Glutamatergic neuron (in vitro differentiated cells): Measurements from ENCODE around the gene LY6G5B. TPM values are rescaled to one million over a fixed set of nuclear protein-coding genes. Genes with fewer than 3 reads are reported as not detected.

Experiments used
- DNase-seq: peaks from one replicate; pipeline ENCODE4 v3.0.0; 2022
- H3K27ac Mint-ChIP-seq: one replicate; pipeline ENCODE4 v1.8.0; 2020; ENCODE audit warnings: mild to moderate bottlenecking, mixed read lengths, inconsistent platforms; ENCODE audit not compliant: unreplicated experiment
- H3K27me3 Mint-ChIP-seq: one replicate; pipeline ENCODE4 v1.8.0; 2020; ENCODE audit warnings: mild to moderate bottlenecking, moderate library complexity, mixed read lengths, inconsistent platforms; ENCODE audit not compliant: unreplicated experiment
- H3K36me3 Mint-ChIP-seq: one replicate; pipeline ENCODE4 v1.8.0; 2020; ENCODE audit warnings: mild to moderate bottlenecking, mixed read lengths, inconsistent platforms; ENCODE audit not compliant: unreplicated experiment
- H3K4me1 Mint-ChIP-seq: one replicate; pipeline ENCODE4 v1.8.0; 2020; ENCODE audit warnings: mild to moderate bottlenecking, low read depth, mixed read lengths, inconsistent platforms; ENCODE audit not compliant: unreplicated experiment
- H3K4me3 Mint-ChIP-seq: one replicate; pipeline ENCODE4 v1.8.0; 2020; ENCODE audit warnings: mild to moderate bottlenecking, mixed read lengths, inconsistent platforms; ENCODE audit not compliant: unreplicated experiment
- H3K9me3 Mint-ChIP-seq: one replicate; pipeline ENCODE4 v1.8.0; 2020; ENCODE audit warnings: mild to moderate bottlenecking, moderate library complexity, mixed read lengths, inconsistent platforms; ENCODE audit not compliant: unreplicated experiment
- total RNA-seq: library from RNA; stranded (reverse); fragmentation: NEBNext Ultra II Directional; extraction: Animal tissue kit (Norgen Biotek cat#: 25700); gene quantifications from one replicate; pipeline ENCODE4 v1.2.1, GENCODE V29; 2021; ENCODE audit not compliant: unreplicated experiment
- TF ChIP-seq, protein P1 (sequence below): fragments of 200-600 bp; sonication (generic); IDR thresholded peaks from one replicate; pipeline ENCODE4 v1.5.0; 2021; ENCODE audit not compliant: partially characterized antibody, unreplicated experiment

LY6G5B gene
- total RNA-seq, 1 donor from 2014 or later = 43.1 TPM

DNA sequence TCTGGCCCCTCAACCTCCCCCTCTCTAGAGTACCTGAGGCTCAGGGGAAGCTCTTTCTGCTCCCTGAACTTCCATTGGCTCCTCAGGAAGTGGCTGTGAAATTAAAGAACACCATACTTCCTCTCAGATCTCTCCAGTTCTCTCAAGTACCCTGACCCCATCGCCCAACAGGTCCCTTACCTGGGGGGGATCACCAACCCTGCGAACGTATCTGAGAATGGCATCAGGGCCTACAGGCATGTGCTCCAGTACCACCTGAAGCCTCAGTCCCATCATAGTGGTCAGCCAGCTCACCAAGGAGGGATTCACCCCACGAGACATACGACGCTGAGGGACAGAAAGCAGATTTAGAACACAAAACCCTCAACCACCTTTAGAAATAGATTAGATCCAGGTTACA is 29.2 kb upstream of the LY6G5B start:
- no peaks in the 10 kb centered on the region for H3K36me3 Mint-ChIP-seq

DNA sequence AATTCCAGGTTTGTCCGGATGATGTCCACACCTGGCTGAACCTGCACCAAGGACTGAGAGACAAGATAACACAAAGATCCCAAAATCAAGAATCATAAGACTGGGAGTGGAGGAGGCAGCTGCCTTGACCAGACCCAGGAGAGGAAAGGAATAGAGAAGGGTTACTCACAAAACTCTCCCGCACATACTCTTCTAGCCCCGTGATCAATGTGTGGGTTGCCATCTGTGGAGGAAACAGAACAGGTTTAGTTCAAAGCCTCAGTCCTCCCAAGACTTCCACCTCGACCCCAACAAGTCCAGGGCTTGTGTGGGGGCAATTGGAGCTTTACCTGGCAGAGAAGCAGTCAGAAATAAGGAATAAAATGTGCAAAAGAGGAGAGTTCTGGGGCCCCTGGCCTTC is 28.4 kb upstream of the LY6G5B start:
- Mint-ChIP-seq H3K36me3 (no peaks in the 10 kb centered on the region), H3K27me3 (peaks cover 6% of the 10 kb centered on the region)

More for the DNA sequence above, 29.2 kb upstream of the LY6G5B start:
- peak overlapping the region; percentile 16 for H3K4me3 Mint-ChIP-seq
- no peak for DNase-seq
- TF ChIP-seq, protein P1, sequence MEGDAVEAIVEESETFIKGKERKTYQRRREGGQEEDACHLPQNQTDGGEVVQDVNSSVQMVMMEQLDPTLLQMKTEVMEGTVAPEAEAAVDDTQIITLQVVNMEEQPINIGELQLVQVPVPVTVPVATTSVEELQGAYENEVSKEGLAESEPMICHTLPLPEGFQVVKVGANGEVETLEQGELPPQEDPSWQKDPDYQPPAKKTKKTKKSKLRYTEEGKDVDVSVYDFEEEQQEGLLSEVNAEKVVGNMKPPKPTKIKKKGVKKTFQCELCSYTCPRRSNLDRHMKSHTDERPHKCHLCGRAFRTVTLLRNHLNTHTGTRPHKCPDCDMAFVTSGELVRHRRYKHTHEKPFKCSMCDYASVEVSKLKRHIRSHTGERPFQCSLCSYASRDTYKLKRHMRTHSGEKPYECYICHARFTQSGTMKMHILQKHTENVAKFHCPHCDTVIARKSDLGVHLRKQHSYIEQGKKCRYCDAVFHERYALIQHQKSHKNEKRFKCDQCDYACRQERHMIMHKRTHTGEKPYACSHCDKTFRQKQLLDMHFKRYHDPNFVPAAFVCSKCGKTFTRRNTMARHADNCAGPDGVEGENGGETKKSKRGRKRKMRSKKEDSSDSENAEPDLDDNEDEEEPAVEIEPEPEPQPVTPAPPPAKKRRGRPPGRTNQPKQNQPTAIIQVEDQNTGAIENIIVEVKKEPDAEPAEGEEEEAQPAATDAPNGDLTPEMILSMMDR = no peak
- H3K27ac Mint-ChIP-seq = no peak overlapping the region
- peaks cover 7% of the 10 kb centered on the region for H3K9me3 Mint-ChIP-seq
- H3K4me1 Mint-ChIP-seq = no peaks in the 10 kb centered on the region
- H3K27me3 Mint-ChIP-seq = peaks cover 9% of the 10 kb centered on the region

DNA sequence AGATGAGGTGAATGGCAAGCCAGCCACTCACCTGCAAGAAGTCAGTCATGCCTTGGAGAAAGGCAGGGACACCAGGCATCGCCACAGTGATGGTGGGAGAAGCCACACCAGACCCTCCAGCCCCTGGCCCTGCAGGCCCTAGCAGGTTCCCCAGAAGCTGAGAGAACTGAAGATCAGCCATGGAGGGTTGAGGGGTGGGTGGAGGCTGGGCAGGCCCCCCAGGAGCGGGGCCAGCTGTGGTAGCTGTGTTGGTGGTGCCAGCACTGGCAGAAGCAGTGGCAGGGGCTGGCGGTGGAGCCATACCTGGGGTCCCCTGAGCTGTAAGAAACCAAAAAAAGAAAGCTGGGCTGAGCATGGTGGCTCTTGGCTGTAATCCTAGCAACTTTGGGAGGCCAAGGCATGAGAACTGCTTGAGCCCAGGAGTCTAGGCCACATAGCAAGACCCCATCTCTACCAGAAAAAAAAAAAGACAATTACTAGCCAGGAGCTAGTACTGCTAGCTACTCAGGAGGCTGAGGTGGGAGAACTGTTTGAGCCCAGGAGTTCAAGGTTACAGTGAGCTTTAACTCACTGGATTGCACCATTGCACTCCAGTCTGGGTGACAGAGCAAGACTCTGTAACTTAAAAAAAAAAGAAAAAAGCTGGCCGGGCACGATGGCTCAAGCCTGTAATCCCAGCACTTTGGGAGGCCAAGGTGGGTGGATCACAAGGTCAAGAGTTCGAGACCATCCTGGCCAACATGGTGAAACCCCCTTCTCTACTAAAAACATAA is 26.8 kb upstream of the LY6G5B start:
- no peak for DNase-seq
- TF ChIP-seq, protein P1 = no peak
- Mint-ChIP-seq H3K36me3 (no peaks in the 10 kb centered on the region), H3K9me3 (peaks cover 6% of the 10 kb centered on the region), H3K4me3 (no peak overlapping the region), H3K27me3 (peaks cover 3% of the 10 kb centered on the region), H3K27ac (no peak overlapping the region), H3K4me1 (no peaks in the 10 kb centered on the region)

More for the DNA sequence above, 28.4 kb upstream of the LY6G5B start:
- Mint-ChIP-seq H3K4me3 (no peak overlapping the region), H3K4me1 (no peaks in the 10 kb centered on the region), H3K9me3 (peaks cover 7% of the 10 kb centered on the region), H3K27ac (no peak overlapping the region)
- no peak for DNase-seq
- TF ChIP-seq, protein P1 = no peak

DNA sequence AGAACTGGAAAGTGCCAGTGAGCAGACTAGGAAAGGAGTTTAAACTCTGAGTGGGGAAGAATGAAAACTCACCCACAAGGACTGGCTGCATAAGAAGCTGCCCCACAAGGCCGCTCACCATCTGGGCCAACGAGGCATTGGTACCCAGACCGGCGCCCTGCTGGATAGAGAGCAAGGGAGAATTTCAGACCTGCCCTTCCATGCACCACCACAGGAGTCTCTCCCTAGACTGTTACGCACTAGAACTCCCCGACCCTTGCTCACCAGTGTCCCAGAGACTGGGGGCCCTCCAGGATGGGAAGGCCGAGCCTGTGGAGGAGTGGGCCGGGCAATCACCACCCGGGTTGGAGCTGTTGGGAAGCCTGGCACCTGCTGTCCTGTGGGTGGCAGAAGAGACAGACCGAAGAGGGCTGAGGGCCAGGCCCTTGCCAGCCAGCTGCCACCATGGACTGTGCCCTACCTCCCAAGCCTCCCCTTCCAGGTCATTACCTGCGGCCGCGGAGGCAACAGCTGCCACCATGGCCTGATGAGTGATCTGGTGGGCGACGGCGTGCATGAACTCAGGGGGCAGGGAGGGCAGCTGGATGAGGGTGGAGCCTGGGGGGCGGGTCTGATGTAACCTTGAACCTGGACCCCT is 25.8 kb upstream of the LY6G5B start:
- TF ChIP-seq, protein P1 = no peak
- Mint-ChIP-seq H3K27me3 (peaks cover 3% of the 10 kb centered on the region), H3K9me3 (peaks cover 8% of the 10 kb centered on the region), H3K4me3 (no peak overlapping the region), H3K4me1 (peaks cover 1% of the 10 kb centered on the region), H3K36me3 (no peaks in the 10 kb centered on the region), H3K27ac (no peak overlapping the region)
- DNase-seq = no peak

DNA sequence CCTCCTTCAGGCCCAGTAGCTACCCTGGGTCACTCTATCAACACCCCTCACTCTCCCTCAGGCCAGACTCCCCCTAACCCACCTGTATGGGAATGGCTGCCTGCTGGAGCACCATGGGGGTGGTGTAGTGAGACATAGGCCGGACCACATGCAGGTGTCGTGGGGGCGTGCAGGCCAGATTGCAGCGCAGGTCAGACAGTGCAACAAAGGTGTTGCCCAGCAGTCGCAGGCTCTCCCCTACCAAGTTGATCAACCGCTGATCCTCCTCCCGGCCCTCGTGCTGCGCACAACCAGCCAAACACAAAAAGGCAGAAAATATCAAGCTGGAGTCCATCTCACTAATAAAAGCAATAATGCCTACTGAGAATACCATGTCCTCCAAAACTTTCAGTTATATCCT is 24.5 kb upstream of the LY6G5B start:
- peaks cover 8% of the 10 kb centered on the region for H3K9me3 Mint-ChIP-seq
- no peak overlapping the region for H3K4me3 Mint-ChIP-seq
- H3K27ac Mint-ChIP-seq = peak overlapping the region; percentile 34
- H3K36me3 Mint-ChIP-seq = no peaks in the 10 kb centered on the region
- H3K4me1 Mint-ChIP-seq = peaks cover 6% of the 10 kb centered on the region
- TF ChIP-seq, protein P1 = no peak
- peaks cover 3% of the 10 kb centered on the region for H3K27me3 Mint-ChIP-seq
- no peak for DNase-seq
